H9 (cell line): ENCODE results near the gene CDKAL1. TPM values are rescaled to one million over a fixed set of nuclear protein-coding genes. Genes with fewer than 3 reads are reported as not detected.

Experiments
- DNase-seq: peaks from one replicate; pipeline ENCODE4 v3.0.0-alpha.2; 2017
- H2AFZ ChIP-seq: one replicate; pipeline ENCODE4 v1.6.1; 2013; ENCODE audit warnings: mild to moderate bottlenecking, low read length, control low read depth, moderate library complexity
- H2AK5ac ChIP-seq: 2 replicates; pipeline ENCODE4 v1.6.1; 2013; ENCODE audit warnings: low read length, control low read depth, mixed read lengths; ENCODE audit not compliant: insufficient read length
- H2BK120ac ChIP-seq: one replicate; pipeline ENCODE4 v1.6.1; 2013; ENCODE audit warnings: low read depth, mild to moderate bottlenecking, low read length, control low read depth, inconsistent platforms; ENCODE audit not compliant: poor library complexity, severe bottlenecking
- H2BK12ac ChIP-seq: 2 replicates; pipeline ENCODE4 v1.6.1; 2013; ENCODE audit warnings: low read length, control low read depth, mixed read lengths, low read depth; ENCODE audit not compliant: insufficient read length
- H2BK15ac ChIP-seq: 2 replicates; pipeline ENCODE4 v1.6.1; 2013; ENCODE audit warnings: low read depth, low read length, control low read depth
- H2BK20ac ChIP-seq: one replicate; pipeline ENCODE4 v1.6.1; 2013; ENCODE audit warnings: low read depth, mild to moderate bottlenecking, low read length, control low read depth, inconsistent platforms; ENCODE audit not compliant: poor library complexity, severe bottlenecking
- H2BK5ac ChIP-seq: 2 replicates; pipeline ENCODE4 v1.6.1; 2013; ENCODE audit warnings: low read length, control low read depth, mixed read lengths; ENCODE audit not compliant: insufficient read length
- H3K14ac ChIP-seq: 2 replicates; pipeline ENCODE4 v1.6.1; 2013; ENCODE audit warnings: low read length, control low read depth; ENCODE audit not compliant: insufficient read depth
- H3K18ac ChIP-seq: 2 replicates; pipeline ENCODE4 v1.6.1; 2013; ENCODE audit warnings: low read depth, mild to moderate bottlenecking, mixed read lengths, low read length, control low read depth; ENCODE audit not compliant: insufficient read length
- H3K23ac ChIP-seq: 2 replicates; pipeline ENCODE4 v1.6.1; 2013; ENCODE audit warnings: low read length, control low read depth, mixed read lengths, low read depth; ENCODE audit not compliant: insufficient read length
- H3K23me2 ChIP-seq: 2 replicates; pipeline ENCODE4 v1.6.1; 2013; ENCODE audit warnings: low read depth, mild to moderate bottlenecking, mixed read lengths, low read length, control low read depth; ENCODE audit not compliant: insufficient read length, poor library complexity, severe bottlenecking
- H3K27ac ChIP-seq: 2 replicates; pipeline ENCODE4 v1.5.1; 2013; ENCODE audit warnings: low read length, control low read depth, mixed read lengths, low read depth; ENCODE audit not compliant: insufficient read length
- H3K27me3 ChIP-seq: 2 replicates; pipeline ENCODE4 v1.6.1; 2013; ENCODE audit warnings: low read length, control low read depth, inconsistent platforms; ENCODE audit not compliant: insufficient read depth
- H3K4ac ChIP-seq: 2 replicates; pipeline ENCODE4 v1.6.1; 2013; ENCODE audit warnings: low read depth, mild to moderate bottlenecking, control low read depth, inconsistent platforms, low read length, moderate library complexity
- H3K4me1 ChIP-seq: 2 replicates; pipeline ENCODE4 v1.6.1; 2013; ENCODE audit warnings: low read length, control low read depth, inconsistent platforms; ENCODE audit not compliant: insufficient read depth
- H3K4me2 ChIP-seq: 2 replicates; pipeline ENCODE4 v1.6.1; 2013; ENCODE audit warnings: low read length, control low read depth, mixed read lengths; ENCODE audit not compliant: insufficient read length, insufficient read depth
- H3K56ac ChIP-seq: 2 replicates; pipeline ENCODE4 v1.6.1; 2013; ENCODE audit warnings: low read depth, mild to moderate bottlenecking, mixed read lengths, low read length, control low read depth; ENCODE audit not compliant: insufficient read length
- H3K79me1 ChIP-seq: 2 replicates; pipeline ENCODE4 v1.6.1; 2013; ENCODE audit warnings: low read depth, mild to moderate bottlenecking, moderate library complexity, low read length, control low read depth, inconsistent platforms; ENCODE audit not compliant: insufficient read depth, poor library complexity, severe bottlenecking
- H3K79me2 ChIP-seq: 2 replicates; pipeline ENCODE4 v1.6.1; 2013; ENCODE audit warnings: low read length, control low read depth, inconsistent platforms; ENCODE audit not compliant: insufficient read depth
- H3K9ac ChIP-seq: 2 replicates; pipeline ENCODE4 v1.6.1; 2013; ENCODE audit warnings: low read length, control low read depth, mixed read lengths; ENCODE audit not compliant: insufficient read length; ENCODE audit errors: extremely low read depth
- H3K9me3 ChIP-seq: one replicate; pipeline ENCODE4 v1.6.1; 2013; ENCODE audit warnings: low read depth, low read length, inconsistent platforms; ENCODE audit not compliant: control insufficient read depth
- H3T11ph ChIP-seq: one replicate; pipeline ENCODE4 v1.6.1; 2013; ENCODE audit warnings: mild to moderate bottlenecking, low read length, control low read depth, inconsistent platforms
- H4K20me1 ChIP-seq: one replicate; pipeline ENCODE4 v1.6.1; 2013; ENCODE audit not compliant: control insufficient read depth, insufficient read length, insufficient read depth
- H4K5ac ChIP-seq: 2 replicates; pipeline ENCODE4 v1.6.1; 2013; ENCODE audit warnings: low read depth, mild to moderate bottlenecking, mixed read lengths, low read length, control low read depth; ENCODE audit not compliant: insufficient read length
- H4K8ac ChIP-seq: replicated peaks from 2 replicates; pipeline ENCODE4 v1.6.1; 2013; ENCODE audit warnings: low read length, control low read depth, mixed read lengths, low read depth; ENCODE audit not compliant: insufficient read length
- H4K91ac ChIP-seq: 2 replicates; pipeline ENCODE4 v1.6.1; 2013; ENCODE audit warnings: low read depth, mild to moderate bottlenecking, moderate library complexity, mixed read lengths, low read length, control low read depth; ENCODE audit not compliant: insufficient read length
- H3K27ac Mint-ChIP-seq, 3 experiments: 2 replicates in 2 of 3; 3 replicates in 1 of 3; pipeline ENCODE4 v1.8.0; 2020 to 2021; ENCODE audit warnings: mixed read lengths in 3 of 3, mild to moderate bottlenecking in 1 of 3, moderate library complexity in 1 of 3
- H3K27me3 Mint-ChIP-seq: 2 replicates; pipeline ENCODE4 v1.8.0; 2021; ENCODE audit warnings: low read depth, mild to moderate bottlenecking, moderate library complexity, mixed read lengths
- H3K36me3 Mint-ChIP-seq, 3 experiments: 2 replicates in 2 of 3; 3 replicates in 1 of 3; pipeline ENCODE4 v1.8.0; 2020 to 2021; ENCODE audit warnings: low read depth in 3 of 3, mixed read lengths in 3 of 3; ENCODE audit not compliant: insufficient read depth in 1 of 3
- H3K4me1 Mint-ChIP-seq, 2 experiments: 2 replicates each; pipeline ENCODE4 v1.8.0; 2020; ENCODE audit warnings: mixed read lengths in 2 of 2
- H3K4me3 Mint-ChIP-seq, 2 experiments: 2 replicates in 1 of 2; 3 replicates in 1 of 2; pipeline ENCODE4 v1.8.0; 2020 to 2021; ENCODE audit warnings: mild to moderate bottlenecking in 2 of 2, mixed read lengths in 2 of 2, moderate library complexity in 1 of 2
- H3K9me3 Mint-ChIP-seq, 2 experiments: 2 replicates in 1 of 2; 3 replicates in 1 of 2; pipeline ENCODE4 v1.8.0; 2020; ENCODE audit warnings: mild to moderate bottlenecking in 2 of 2, mixed read lengths in 2 of 2, moderate library complexity in 1 of 2
- CTCF ChIP-seq: fragments of 200-600 bp; sonication (generic); conservative IDR thresholded peaks from 3 replicates; pipeline ENCODE4 v1.8.0; 2021; ENCODE audit warnings: antibody characterized with exemption, mild to moderate bottlenecking
- WGBS: extraction: QIAGEN DNeasy Blood & Tissue Kit; methylation state at CpG from one replicate; pipeline ENCODE4 v1.1.7; 2013; ENCODE audit warnings: missing lambda C conversion rate, low lambda C conversion rate, mixed read lengths; ENCODE audit not compliant: insufficient read length; ENCODE audit errors: extremely low coverage; 5-methylcytosine and 5-hydroxymethylcytosine counted together
- long read RNA-seq: library from polyadenylated mRNA; unstranded; transcript quantifications from one replicate; pipeline ENCODE4 v2.0.0, GENCODE V29; 2020
- total RNA-seq: library from RNA; stranded (reverse); gene quantifications from 2 replicates; pipeline ENCODE4 v1.2.1, GENCODE V29; 2021

Gene CDKAL1
- total RNA-seq = 21.6 and 23.0 TPM in 2 replicates
- long read RNA-seq, transcript CDKAL1-201 (16 exons, 3,272 nt) = major isoform, 69 of 133 reads
- long read RNA-seq, partial matches to known transcripts = 15 of 133 reads
- long read RNA-seq, other reads (novel, unspliced or antisense) = 48 of 133 reads

GRCh38 chr6:20534295-20535262 lies at the start of gene CDKAL1:
Gene CDKAL1 (plus strand): TSS chr6:20534457. CDS start chr6:20546351, 11,894 bp downstream.
- WGBS = no CpG with 5 or more reads among the region's 31 CpGs
- Histone ChIP-seq H2BK12ac (no peak within 1 kb of the TSS), H2AFZ (peak within 1 kb of the TSS; percentile 97), H3T11ph (no peak within 1 kb of the TSS), H2BK5ac (no peak within 1 kb of the TSS), H3K27me3 (no peaks in the 10 kb centered on the region), H3K9ac (peak within 1 kb of the TSS; percentile 88), H3K23ac (no peak within 1 kb of the TSS), H4K20me1 (no peaks in the 10 kb centered on the region), H2BK120ac (no peak within 1 kb of the TSS), H3K27ac (peak within 1 kb of the TSS; percentile 16), H3K4me1 (no peaks in the 10 kb centered on the region; the same call in 1 of the 2 replicates), H3K4me2 (peak within 1 kb of the TSS; percentile 93), H4K5ac (no peak within 1 kb of the TSS), H3K9me3 (no peaks in the 10 kb centered on the region), H3K4ac (no peak within 1 kb of the TSS), H4K8ac (no peak within 1 kb of the TSS), H2AK5ac (no peak within 1 kb of the TSS), H3K79me2 (peaks cover 4% of the 10 kb centered on the region; the same call in 1 of the 2 replicates), H3K56ac (no peak within 1 kb of the TSS), H3K14ac (peak within 1 kb of the TSS; percentile 89), H3K18ac (peak within 1 kb of the TSS; percentile 71), H2BK15ac (no peak within 1 kb of the TSS), H3K23me2 (no peaks in the 10 kb centered on the region), H3K79me1 (no peaks in the 10 kb centered on the region), H2BK20ac (no peak within 1 kb of the TSS), H4K91ac (no peak within 1 kb of the TSS)
- H3K27ac Mint-ChIP-seq = peak within 1 kb of the TSS; percentile 97 to 99 (median 99)
- DNase-seq = peak; percentile 87
- TF ChIP-seq CTCF = no peak
- H3K4me1 Mint-ChIP-seq = peaks cover 14 to 15% of the 10 kb centered on the region in 2 experiments
- no peaks in the 10 kb centered on the region for H3K9me3 Mint-ChIP-seq
- no peaks in the 10 kb centered on the region for H3K27me3 Mint-ChIP-seq
- peak within 1 kb of the TSS; percentile 96 to 97 for H3K4me3 Mint-ChIP-seq
- peaks cover 0 to 10% (median 6%) of the 10 kb centered on the region in 3 experiments; a peak in 6 of 7 replicates for H3K36me3 Mint-ChIP-seq
